DND-41 (cell line): ENCODE measurements around the gene ACAD11.

Source experiments
- EZH2 ChIP-seq: IDR thresholded peaks from 3 replicates; pipeline ENCODE4 v1.6.1; 2012; ENCODE audit warnings: borderline replicate concordance, low read depth, mild to moderate bottlenecking, moderate library complexity, low read length, inconsistent platforms; ENCODE audit not compliant: severe bottlenecking
- TF ChIP-seq, protein P1 (sequence below): IDR thresholded peaks from 2 replicates; pipeline ENCODE4 v1.5.1; 2012; ENCODE audit warnings: borderline replicate concordance, low read length, moderate library complexity, mild to moderate bottlenecking; ENCODE audit not compliant: poor library complexity, severe bottlenecking; ENCODE audit errors: extremely low read depth

DNA sequence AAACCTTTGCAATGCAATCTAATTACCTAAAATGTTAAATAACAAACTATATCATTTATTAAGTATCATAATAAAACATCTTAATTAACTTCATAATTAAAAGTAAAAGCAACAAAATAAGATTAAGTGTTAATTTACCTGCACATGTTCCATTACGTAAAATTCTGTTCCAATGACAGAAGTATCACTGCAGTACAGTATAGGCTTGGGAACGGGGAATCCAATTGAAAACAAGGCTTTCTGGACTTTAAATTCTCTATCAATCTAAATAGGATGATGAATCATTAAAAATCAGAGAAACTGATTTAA is 17.1 kb downstream of the ACAD11 start:
- TF ChIP-seq, protein P1, sequence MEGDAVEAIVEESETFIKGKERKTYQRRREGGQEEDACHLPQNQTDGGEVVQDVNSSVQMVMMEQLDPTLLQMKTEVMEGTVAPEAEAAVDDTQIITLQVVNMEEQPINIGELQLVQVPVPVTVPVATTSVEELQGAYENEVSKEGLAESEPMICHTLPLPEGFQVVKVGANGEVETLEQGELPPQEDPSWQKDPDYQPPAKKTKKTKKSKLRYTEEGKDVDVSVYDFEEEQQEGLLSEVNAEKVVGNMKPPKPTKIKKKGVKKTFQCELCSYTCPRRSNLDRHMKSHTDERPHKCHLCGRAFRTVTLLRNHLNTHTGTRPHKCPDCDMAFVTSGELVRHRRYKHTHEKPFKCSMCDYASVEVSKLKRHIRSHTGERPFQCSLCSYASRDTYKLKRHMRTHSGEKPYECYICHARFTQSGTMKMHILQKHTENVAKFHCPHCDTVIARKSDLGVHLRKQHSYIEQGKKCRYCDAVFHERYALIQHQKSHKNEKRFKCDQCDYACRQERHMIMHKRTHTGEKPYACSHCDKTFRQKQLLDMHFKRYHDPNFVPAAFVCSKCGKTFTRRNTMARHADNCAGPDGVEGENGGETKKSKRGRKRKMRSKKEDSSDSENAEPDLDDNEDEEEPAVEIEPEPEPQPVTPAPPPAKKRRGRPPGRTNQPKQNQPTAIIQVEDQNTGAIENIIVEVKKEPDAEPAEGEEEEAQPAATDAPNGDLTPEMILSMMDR, result no peak
- no peak for TF ChIP-seq EZH2
